BJ (cell line): ENCODE data around the gene ARHGAP25. TPM values are rescaled to one million over a fixed set of nuclear protein-coding genes. Genes with fewer than 3 reads are reported as not detected.

Source experiments
- CTCF ChIA-PET: fragments of 350-600 bp; formaldehyde crosslinking; extraction: SDS; loops from one replicate; lab custom pipeline; 2021; ENCODE audit warnings: antibody characterized with exemption, inconsistent platforms; lab: Yijun Ruan, JAX
- POLR2A ChIA-PET: fragments of 300-600 bp; sonication (Branson Sonifier 250); formaldehyde crosslinking; extraction: SDS; loops from one replicate; lab custom pipeline; 2021; ENCODE audit warnings: antibody characterized with exemption; lab: Charles Lee
- DNase-seq: peaks from one replicate; pipeline ENCODE4 v3.0.0-alpha.2; 2011; ENCODE audit warnings: low read depth
- H3K27me3 ChIP-seq: 2 replicates; pipeline ENCODE4 v1.6.0; 2011; ENCODE audit warnings: low read length; ENCODE audit not compliant: control insufficient read depth, insufficient read depth
- H3K36me3 ChIP-seq: 2 replicates; pipeline ENCODE4 v1.5.1; 2011; ENCODE audit warnings: low read length; ENCODE audit not compliant: control insufficient read depth, insufficient read depth
- H3K4me3 ChIP-seq: 2 replicates; pipeline ENCODE4 v1.5.1; 2011; ENCODE audit warnings: low read depth, mild to moderate bottlenecking, control low read depth, low read length
- CTCF ChIP-seq: IDR thresholded peaks from 2 replicates; pipeline ENCODE4 v1.5.1; 2011; ENCODE audit warnings: low read depth, mild to moderate bottlenecking, control low read depth, inconsistent platforms, low read length, moderate library complexity; ENCODE audit not compliant: insufficient read depth
- polyA minus RNA-seq: library from RNA; depleted of rRNA, polyadenylated mRNA; stranded (reverse); fragments of >200 nt; gene quantifications from 2 replicates; pipeline ENCODE4 v1.2.3, GENCODE V29; 2011; rRNA and poly(A)+ RNA removed
- polyA plus RNA-seq: library from polyadenylated mRNA; depleted of rRNA; stranded (reverse); fragments of >200 nt; gene quantifications from 2 replicates; pipeline ENCODE4 v1.2.3, GENCODE V29; 2011; rRNA removed

The ARHGAP25 gene
- polyA plus RNA-seq = 0.06 TPM in 1 of 2 replicates, not detected in the other
- not detected in 2 replicates for polyA minus RNA-seq

- ChIA-PET CTCF (interaction anchor here (0.9 to 3.0 kb wide), 7 partner anchors 9 to 190 kb away, joined by 3 to 16 read pairs (median 4); no protein-coding TSS in a partner anchor), POLR2A (no interaction called here)
- Histone ChIP-seq H3K36me3 (no peaks in the 10 kb centered on the region), H3K27me3 (peaks cover 5% of the 10 kb centered on the region), H3K4me3 (no peak within 1 kb of the TSS)
- no peak for TF ChIP-seq CTCF
- DNase-seq = no peak
These were observed at the start of gene ARHGAP25 for GRCh38 chr2:68734688-68735525. ARHGAP25 (plus strand) TSS chr2:68734811; CDS start chr2:68735200, 389 bp downstream.

- no peak for DNase-seq
- Histone ChIP-seq H3K36me3 (no peaks in the 10 kb centered on the region), H3K4me3 (no peak overlapping the region), H3K27me3 (0 out of 2 replicates have a peak, but pooled peaks cover 2% of the 10 kb centered on the region)
- ChIA-PET CTCF (no interaction called here), POLR2A (no interaction called here)
- no peak for TF ChIP-seq CTCF
These were observed 48.4 kb upstream of the ARHGAP25 start for GRCh38 chr2:68686178-68686577.

- H3K4me3 ChIP-seq = no peak overlapping the region
- no peak for TF ChIP-seq CTCF
- H3K27me3 ChIP-seq = 0 out of 2 replicates have a peak, but pooled peaks cover 2% of the 10 kb centered on the region
- no peaks in the 10 kb centered on the region for H3K36me3 ChIP-seq
- ChIA-PET POLR2A (no interaction called here), CTCF (no interaction called here)
- no peak for DNase-seq
These were observed 47.6 kb upstream of the ARHGAP25 start for GRCh38 chr2:68687018-68687417.

GRCh38 chr2:68689553-68690537 is 44.8 kb upstream of the ARHGAP25 start:
- Histone ChIP-seq H3K36me3 (no peaks in the 10 kb centered on the region), H3K4me3 (no peak overlapping the region), H3K27me3 (0 out of 2 replicates have a peak, but pooled peaks cover 2% of the 10 kb centered on the region)
- POLR2A ChIA-PET = no interaction called here
- TF ChIP-seq CTCF = no peak
- DNase-seq = no peak
- CTCF ChIA-PET = interaction anchor here (2.3 kb wide), 1 partner anchor 20 kb away, joined by 9 read pairs; no protein-coding TSS in a partner anchor
